Stimulated activated naive CD4-positive, alpha-beta T cell (primary cell): ENCODE results near the gene DHX36.

ENCODE experiments used
- DNase-seq, 6 experiments: peaks; one replicate each; lab custom pipeline; 2025; lab: John Stamatoyannopoulos, UW

Gene DHX36

GRCh38 chr3:154280161-154280560 is 44.1 kb downstream of the DHX36 start:
- no peak for DNase-seq

DNA sequence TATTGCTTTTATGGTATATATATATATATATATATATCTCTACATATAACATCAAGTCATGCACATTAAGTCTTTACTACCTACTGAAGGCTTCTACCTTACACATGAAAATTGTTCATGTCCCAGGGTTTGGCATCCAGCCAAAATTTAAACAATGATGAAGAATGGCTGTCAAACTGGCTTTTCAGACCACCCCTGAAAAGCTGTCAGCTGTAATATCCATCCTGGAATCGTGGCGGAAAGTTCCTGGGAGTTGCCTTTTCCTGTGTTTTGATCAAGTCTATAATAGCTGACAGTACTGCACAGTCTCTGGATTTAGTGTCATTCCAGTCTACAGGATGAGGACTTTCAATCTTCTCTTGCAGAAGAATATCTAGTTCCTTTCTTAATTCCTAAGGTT is 48.3 kb downstream of the DHX36 start:
- DNase-seq = no peak

DNA sequence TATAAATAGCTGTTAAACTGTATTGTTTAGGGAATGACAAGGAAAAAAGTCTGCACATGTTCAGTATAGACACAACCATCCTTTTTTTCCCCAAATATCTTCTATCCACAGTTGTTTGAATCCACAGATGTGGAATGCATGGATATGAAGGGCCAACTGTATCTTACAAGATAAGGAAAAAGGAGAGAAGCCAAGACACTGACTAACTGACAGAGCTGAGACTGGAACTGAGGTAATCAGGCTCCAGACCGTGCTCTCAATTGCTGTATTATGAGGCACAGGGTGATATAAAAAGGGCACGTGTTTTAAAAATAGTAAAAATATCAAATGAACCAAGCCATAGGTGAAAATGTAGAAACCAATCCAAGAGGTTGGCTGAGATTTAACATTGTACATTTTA is 49.0 kb downstream of the DHX36 start:
- DNase-seq = no peak

DNA sequence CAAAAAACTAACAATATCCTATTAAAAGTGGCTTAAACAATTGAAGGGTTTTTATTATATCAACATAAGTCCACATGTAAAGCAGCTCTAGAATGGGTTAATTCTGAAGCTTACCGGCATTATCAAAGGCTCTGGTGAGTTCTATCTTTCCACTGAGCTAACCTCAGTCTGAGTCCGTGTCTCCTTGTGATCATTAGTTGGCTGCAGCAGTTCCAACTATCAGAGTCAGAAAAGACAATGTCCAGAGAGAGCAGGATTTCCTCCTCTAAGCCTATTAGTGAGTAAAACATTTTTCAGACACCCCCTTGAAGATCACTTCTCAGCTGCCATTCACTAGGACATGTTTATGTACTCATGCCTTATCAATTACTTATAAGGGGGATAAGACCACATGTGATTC is 49.9 kb downstream of the DHX36 start:
- no peak for DNase-seq

DNA sequence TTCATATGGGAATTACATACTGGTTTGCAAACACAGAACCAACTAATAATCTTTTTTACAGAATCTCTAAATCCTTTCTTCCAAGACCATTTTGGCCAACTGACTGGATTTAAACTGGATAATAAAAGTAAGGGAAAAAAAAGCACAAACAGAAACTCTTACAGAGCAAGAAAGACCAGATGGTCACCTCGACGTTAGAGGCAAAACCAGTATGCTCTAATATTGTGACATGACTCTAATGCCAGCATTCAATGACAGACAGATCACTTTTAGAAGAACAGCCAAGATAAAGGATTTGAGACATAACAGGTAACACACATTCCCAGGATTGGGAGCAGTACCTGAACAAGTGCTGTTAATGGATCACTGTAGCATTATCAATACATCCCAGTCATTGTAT is 50.9 kb downstream of the DHX36 start:
- DNase-seq = no peak

- no peak for DNase-seq
Observed at GRCh38 chr3:154254527-154254926, 69.8 kb downstream of the DHX36 start.

GRCh38 chr3:154252759-154253638 is 71.3 kb downstream of the DHX36 start:
- DNase-seq = peak in 5 of 6 experiments; percentile 22 to 58 (median 48)

- DNase-seq = no peak
Observed at GRCh38 chr3:154251610-154252009, 72.7 kb downstream of the DHX36 start.

DNA sequence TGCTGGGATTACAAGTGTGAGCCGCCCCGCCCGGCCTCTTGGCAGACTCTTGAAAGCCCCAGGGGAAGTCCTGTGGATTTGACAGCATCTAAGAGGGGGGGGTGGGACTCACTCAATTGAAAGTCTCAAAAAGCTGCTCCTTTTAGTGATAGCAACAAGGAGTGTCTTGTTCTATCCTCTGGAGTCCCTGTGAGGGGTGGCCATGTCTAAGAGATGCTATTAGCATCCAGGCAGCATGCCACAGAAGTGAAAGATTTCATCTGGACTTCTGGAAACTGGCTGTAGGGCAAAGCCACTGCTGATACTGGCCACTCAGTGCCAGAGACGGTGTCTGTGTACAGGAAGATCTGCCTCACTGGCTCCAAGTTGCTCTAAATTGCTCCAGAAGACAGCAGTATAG is 74.0 kb downstream of the DHX36 start:
- DNase-seq = no peak

DNA sequence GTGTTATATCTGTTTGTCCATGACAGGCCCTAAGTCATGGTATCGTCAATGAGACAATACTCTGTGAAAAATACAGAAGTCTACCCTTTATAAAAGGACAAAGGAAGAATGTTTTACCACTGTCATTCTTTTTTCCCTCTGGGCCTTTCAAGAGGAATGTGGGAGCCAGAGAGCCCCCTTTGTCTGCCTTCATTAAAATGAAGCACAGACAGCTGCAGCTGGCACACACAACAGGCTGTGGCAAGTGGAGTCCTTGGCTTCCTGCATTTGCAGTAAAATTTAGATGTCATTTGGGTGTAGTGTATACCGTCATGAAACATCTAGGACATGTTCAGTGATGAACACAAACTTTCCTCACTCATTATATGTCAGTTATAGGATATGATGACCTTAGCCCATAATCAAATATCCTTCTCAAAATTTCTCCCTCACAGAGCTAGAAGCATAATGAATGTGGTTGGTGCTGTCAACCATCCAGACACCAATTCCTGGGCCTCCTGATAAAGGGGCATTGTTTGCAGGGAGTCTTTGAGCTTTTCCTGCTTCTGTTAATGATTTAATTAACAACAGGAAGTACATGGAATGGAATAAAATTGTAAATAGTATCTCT is 76.4 kb downstream of the DHX36 start:
- DNase-seq = no peak

- DNase-seq = no peak
Observed at GRCh38 chr3:154244644-154245043, 79.6 kb downstream of the DHX36 start.

DNA sequence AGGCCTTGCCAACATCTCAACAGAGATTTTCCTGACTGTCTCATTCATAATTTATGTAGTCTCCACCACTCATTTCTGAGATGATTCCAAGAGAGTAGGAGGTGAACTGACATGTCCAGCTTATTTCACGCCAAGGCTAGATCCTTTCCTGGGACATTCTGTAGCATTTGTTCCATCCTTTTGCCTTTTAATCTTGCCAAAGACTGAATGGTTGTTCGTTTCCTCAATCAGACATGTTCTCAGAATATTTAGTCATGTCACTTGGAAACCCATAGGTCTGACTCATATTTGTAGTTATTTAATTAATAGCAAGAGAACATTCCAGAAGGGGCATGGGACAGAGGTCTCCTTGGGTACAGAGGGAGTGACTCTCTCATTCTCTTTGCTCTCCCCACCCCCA is 80.9 kb downstream of the DHX36 start:
- no peak for DNase-seq

DNA sequence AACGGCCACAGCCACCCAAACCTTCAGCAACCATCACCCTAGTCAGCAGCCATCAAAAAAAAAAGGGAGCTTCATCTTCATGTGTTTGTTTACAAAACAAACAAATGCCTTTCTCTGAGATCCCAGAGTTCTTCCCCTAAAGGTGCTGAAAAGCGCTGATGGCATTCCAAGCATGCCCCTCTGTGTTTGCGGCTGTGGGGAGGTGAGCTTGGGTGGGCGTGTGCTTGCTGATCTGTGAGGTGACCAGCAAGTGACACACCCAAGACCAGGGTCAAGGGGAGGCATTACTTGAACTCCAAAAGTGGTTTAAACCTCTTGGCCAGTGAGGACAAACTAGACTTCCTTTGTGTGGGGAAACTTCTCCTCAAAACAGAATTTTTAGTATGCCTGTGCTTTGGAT is 81.5 kb downstream of the DHX36 start:
- DNase-seq = no peak

- DNase-seq = no peak
Observed at GRCh38 chr3:154241496-154241895, 82.8 kb downstream of the DHX36 start.

DNA sequence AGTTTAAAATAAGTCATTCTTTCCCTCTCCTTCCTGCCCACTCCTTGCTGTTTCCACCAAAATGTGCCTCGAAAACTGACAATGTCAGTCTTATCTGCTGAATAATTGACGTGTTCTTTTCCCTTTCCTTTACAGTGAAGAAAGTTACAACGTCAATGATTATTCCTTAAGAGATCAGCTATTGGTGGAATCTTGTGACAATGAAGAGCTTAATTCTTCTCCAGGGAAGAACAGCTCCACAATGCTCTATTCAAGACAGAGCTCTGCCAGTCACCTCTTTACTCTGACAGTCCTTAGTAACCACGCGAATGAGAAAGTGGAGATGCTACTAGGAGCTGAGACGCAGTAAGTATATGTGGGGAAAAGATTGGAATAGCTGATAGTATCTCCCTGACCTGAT is 84.1 kb downstream of the DHX36 start:
- DNase-seq = no peak

DNA sequence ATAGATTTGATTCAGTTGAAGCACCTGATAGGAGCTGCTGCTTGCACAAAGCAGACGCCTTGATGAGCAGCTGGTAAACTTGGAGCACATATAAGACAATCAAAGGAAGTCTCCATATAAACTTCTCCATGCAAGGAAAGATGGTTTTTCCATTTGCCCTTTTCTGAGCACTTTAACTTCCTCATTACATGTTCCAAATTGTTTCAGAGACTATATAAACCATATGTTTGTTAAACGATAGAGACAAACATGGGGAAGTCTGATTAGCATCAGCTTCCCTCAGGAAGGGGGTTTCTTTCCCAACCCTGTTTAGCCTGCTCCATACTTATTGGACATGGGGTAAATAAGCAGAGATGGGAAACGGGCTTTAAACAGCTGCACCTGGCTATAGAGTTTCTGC is 88.0 kb downstream of the DHX36 start:
- no peak for DNase-seq

DNA sequence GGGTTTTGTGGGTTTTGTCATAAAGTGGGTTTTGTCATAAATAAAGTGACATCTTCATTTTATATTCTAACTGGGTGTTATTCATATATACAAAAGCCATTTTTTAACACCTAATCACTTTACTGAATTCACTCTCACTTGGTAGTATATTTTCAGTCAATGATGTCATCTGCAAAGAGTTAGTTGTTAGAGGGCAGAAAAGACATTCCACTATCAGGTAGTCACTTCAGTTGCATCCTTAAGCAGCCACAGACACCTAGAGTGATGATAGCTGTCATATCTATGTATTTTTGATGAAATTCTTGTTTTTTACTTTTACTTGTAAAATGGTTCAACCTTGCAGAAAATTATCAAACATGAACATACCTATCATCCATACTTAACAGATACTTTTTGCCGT is 89.0 kb downstream of the DHX36 start:
- DNase-seq = no peak

DNA sequence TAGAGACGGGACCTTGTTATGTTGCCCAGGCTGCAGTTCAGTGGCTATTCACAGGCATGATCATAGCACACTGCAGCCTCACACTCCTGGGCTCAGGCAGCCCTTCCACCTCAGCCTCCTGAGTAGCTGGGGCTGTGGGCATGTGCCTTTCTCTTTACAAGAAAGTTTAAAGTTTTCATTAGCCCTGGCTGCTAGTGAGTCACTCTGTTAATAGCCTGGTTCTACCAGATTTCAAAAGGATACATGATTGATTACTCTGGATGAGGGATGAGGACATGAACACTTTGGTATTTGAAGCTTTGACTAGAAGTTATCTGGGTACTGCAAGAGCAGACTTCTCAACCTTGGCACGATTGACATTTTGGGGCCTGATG is 95.1 kb downstream of the DHX36 start:
- DNase-seq = no peak

DNA sequence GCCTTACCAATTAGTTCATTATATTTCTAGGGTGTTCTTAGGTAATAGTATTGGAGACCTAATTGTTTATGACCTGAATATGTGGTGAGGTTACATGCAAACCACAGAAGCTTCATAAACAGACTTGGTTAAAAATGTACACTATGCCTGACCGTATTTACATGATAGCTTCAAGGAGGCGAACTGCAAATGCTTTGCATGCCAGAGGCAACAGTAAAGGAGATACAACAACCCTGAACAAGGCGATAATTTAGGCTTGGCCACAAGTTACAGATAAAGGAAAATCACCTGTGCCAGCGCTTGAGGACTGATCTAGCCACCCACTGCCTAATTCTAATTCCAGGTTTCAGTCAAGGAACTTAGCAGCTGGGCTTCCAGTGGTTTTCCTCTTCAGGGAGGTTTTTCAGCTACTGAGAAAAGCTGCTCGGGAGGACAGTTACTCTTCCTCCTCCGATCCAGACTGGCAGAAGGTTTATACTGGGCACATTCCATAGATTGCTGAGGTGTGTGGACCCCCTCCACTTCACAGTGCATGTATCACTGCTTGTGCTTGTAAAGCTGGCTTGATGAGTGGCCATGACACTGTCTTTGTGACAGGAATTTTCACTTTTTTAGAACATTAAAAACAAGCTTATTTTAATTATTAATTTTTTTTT is 95.6 kb downstream of the DHX36 start:
- no peak for DNase-seq

- DNase-seq = no peak
Observed at GRCh38 chr3:154227531-154227930, 96.8 kb downstream of the DHX36 start.

- DNase-seq = no peak
Observed at GRCh38 chr3:154225536-154225935, 98.8 kb downstream of the DHX36 start.

- no peak for DNase-seq
Observed at GRCh38 chr3:154224866-154225265, 99.4 kb downstream of the DHX36 start.

GRCh38 chr3:154224366-154224765 is 99.9 kb downstream of the DHX36 start:
- DNase-seq = no peak
